ENCODE results near the gene RNF130.
"Not testable (repeated sequence)": the region's sequence is repeated elsewhere in the genome, so short reads cannot be mapped to it uniquely, and the experiment has no call there.

The RNF130 gene

GRCh38 chr5:180053061-180053602 lies 18.4 kb downstream of the RNF130 start:
- no peak for DNase-seq

- no peak for DNase-seq
Observed at GRCh38 chr5:180052211-180052818, 19.2 kb downstream of the RNF130 start.

- DNase-seq: no peak
Observed at GRCh38 chr5:180050121-180050940, 21.2 kb downstream of the RNF130 start.

GRCh38 chr5:180049185-180049548 lies 22.4 kb downstream of the RNF130 start:
- DNase-seq: no peak

- no peak for DNase-seq
Observed at GRCh38 chr5:180047667-180048066, 23.9 kb downstream of the RNF130 start.

GRCh38 chr5:180046656-180047055 lies 24.9 kb downstream of the RNF130 start:
- DNase-seq: no peak

GRCh38 chr5:180045889-180046499 lies 25.6 kb downstream of the RNF130 start:
- DNase-seq: no peak

- no peak for DNase-seq
Observed at GRCh38 chr5:180043377-180043776, 28.2 kb downstream of the RNF130 start.

GRCh38 chr5:180041301-180042274 lies 30.0 kb downstream of the RNF130 start:
- no peak for DNase-seq

- DNase-seq: no peak
Observed at GRCh38 chr5:180040287-180041214, 31.0 kb downstream of the RNF130 start.

- no peak for DNase-seq
Observed at GRCh38 chr5:180035206-180035931, 36.2 kb downstream of the RNF130 start.

GRCh38 chr5:180034564-180034963 lies 37.0 kb downstream of the RNF130 start:
- DNase-seq: no peak

- DNase-seq: no peak
Observed at GRCh38 chr5:180027459-180028089, 44.0 kb downstream of the RNF130 start.

GRCh38 chr5:180026734-180027458 lies 44.7 kb downstream of the RNF130 start:
- no peak for DNase-seq

GRCh38 chr5:180026320-180026719 lies 45.2 kb downstream of the RNF130 start:
- no peak for DNase-seq

- no peak for DNase-seq
Observed at GRCh38 chr5:180021900-180022299, 49.7 kb downstream of the RNF130 start.

GRCh38 chr5:180020176-180020575 lies 51.4 kb downstream of the RNF130 start:
- no peak for DNase-seq

- no peak for DNase-seq
Observed at GRCh38 chr5:180018347-180019060, 53.1 kb downstream of the RNF130 start.

GRCh38 chr5:180015523-180015922 lies 56.0 kb downstream of the RNF130 start:
- DNase-seq: not testable (repeated sequence)

All from SIG-M5 (cell line).